GM12874 (cell line): ENCODE results near the gene C2CD2L.

Experiments used
- CTCF ChIP-seq: IDR thresholded peaks from 2 replicates; pipeline ENCODE4 v1.5.1; 2011; ENCODE audit warnings: low read depth, mild to moderate bottlenecking, control low read depth, low read length, moderate library complexity; ENCODE audit not compliant: insufficient read depth

Gene C2CD2L

GRCh38 chr11:119095066-119095880 lies 11.9 kb upstream of the C2CD2L start:
- TF ChIP-seq CTCF = no peak

DNA sequence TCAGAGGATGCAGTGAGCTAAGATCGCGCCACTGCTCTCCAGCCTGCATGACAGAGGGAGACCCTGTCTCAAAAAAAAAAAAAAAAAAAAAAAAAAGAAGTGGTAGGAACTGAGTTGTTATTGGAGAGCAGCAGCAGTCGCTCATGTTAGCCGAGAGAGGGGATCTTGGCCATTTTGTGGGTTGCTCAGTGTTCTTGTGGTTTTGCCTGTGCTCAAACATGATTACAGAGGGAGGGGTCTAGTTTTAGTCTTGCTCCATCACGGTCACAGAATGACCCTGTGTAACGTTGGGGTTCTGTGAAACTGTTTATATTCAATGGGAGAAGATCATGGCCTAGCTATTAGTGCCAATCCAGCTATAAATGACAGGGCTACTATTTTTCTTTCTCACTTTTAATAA lies 7.4 kb upstream of the C2CD2L start:
- no peak for TF ChIP-seq CTCF

DNA sequence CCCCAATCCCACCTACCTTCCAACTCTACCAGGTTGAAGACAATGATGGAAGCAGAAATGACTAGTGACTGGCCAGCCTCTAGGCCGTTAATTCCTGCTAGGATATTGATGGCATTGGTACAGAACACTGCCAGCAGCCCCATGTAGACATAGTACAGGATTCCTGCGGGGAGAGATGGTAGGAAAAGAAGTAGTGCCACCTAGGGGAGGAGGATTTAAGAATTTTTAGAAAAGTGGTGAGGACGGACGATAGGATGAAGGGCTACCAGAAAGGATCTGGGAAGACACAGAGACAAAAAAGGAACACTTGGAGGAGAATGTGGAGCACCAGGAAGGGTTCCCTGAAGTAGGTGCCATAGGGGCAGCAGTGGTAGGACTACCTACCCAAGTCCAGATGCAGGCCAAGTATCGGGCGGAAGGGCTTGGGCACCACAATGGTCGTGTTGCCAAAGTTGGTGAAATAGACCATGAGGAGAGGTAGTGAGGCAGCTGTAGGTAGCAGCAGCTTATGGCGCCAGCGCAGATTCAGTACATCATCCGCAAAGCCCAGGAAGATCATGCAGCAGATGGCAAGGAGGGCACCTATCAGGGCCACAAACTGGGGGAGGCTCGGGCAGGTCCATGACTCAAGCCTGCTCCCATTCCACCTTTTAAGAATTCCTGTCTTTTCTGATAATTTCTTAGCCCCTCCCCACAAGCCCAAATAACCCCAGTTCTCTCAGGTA lies 6.7 kb upstream of the C2CD2L start:
- TF ChIP-seq CTCF = no peak

DNA sequence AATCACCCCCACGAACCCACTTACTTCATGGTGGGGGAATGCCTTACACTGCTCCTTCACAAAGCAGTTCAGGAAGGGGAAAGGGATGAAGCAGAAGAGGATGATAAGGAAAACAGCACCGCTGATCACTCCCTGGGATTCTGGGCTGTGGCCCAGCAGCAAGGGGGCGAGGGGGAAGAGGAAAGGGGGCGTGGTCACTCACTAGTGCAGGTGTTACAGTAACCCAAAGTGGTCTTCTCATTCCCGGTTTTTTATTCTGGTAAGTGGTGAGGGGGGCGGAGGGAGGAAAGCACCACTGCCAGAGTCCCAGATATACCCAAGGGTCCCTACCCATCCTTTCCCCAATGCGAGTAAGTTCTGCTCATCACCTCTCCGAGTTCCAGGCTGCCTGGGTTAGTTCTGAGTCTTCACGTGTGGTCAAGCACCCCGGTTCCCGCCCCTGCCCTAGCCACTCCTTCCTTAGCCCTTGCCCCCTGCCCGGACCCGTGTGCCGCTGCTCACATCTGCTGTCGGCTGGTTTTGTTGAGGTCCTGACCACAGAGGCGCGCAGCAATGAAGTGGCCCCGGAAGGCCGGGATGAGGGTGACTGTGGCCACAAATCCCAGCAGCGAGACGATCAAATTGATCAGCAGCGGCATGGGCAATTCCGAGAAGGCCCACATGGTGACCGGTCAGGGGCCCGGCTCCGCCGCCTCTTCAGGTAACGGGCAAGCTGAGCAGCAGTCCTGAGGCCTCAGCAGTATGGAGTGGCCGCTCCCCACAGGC lies 6.0 kb upstream of the C2CD2L start:
- 0 out of 2 replicates have a peak, but pooled peaks have one; percentile 2 for TF ChIP-seq CTCF

GRCh38 chr11:119101759-119102423 lies 5.3 kb upstream of the C2CD2L start, which contains the start of gene DPAGT1:
Gene DPAGT1, minus strand, starts transcription at chr11:119101853. Its CDS starts 198 bp downstream, at chr11:119101655.
- no peak for TF ChIP-seq CTCF

DNA sequence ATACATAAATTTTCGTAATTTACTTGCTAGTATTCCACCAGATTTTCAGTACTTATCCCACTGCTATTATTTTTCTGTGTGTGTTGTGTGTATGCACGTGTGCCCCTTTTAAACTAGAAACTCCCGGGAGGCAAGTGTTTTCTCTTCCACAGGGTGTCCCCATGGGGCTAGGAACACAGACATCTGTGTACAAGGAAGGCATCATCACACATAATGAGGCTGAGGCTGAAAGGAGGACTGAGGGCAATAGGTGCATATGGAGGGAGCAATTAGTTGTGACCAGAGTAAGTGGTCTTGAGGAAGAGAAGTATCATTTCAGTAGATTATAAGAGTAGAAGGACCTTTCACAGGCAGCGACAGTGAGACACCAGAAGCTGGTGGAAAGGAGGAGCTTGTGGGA lies 3.4 kb upstream of the C2CD2L start:
- TF ChIP-seq CTCF = no peak
